Endothelial cell of umbilical vein (primary cell): ENCODE measurements around the gene TFAP2B. TPM values are rescaled to one million over a fixed set of nuclear protein-coding genes. Genes with fewer than 3 reads are reported as not detected.

ENCODE experiments used
- BruUV-seq: library from RNA; stranded (reverse); fragments of 400-500 nt; replicated peaks from 2 replicates; lab custom pipeline; 2021; lab: Mats Ljungman, UMichigan
- CTCF ChIA-PET: fragments of 300-600, 350-600 bp; sonication (Branson Sonifier 250); formaldehyde crosslinking; loops from one replicate; lab custom pipeline; 2021; ENCODE audit warnings: antibody characterized with exemption, inconsistent platforms; lab: Charles Lee
- POLR2A ChIA-PET: fragments of 300-600, 350-600 bp; sonication (Branson Sonifier 250); formaldehyde crosslinking; loops from one replicate; lab custom pipeline; 2021; ENCODE audit warnings: antibody characterized with exemption, inconsistent platforms; lab: Charles Lee
- DNase-seq: peaks from one replicate; pipeline ENCODE4 v3.0.0-alpha.2; 2011; ENCODE audit warnings: low read depth, low spot score
- FAIRE-seq: peaks from 2 replicates; lab custom pipeline; 2011; peaks lifted over from hg19 to GRCh38; lab: Jason Lieb, UNC
- H2AFZ ChIP-seq: 2 replicates; pipeline ENCODE4 v1.6.0; 2012; ENCODE audit warnings: low read depth, low read length, control low read depth, inconsistent platforms
- H3K27ac ChIP-seq: 2 replicates; pipeline ENCODE4 v1.5.1; 2011; ENCODE audit warnings: low read depth, mild to moderate bottlenecking, control low read depth, low read length, moderate library complexity; ENCODE audit not compliant: insufficient read depth
- H3K27me3 ChIP-seq, 2 experiments: 2 replicates each; pipeline versions ENCODE4 v1.6.0 to v1.6.1; 2011; ENCODE audit warnings: low read length in 2 of 2, mixed read lengths in 1 of 2; ENCODE audit not compliant: control insufficient read depth in 2 of 2, insufficient read depth in 2 of 2
- H3K36me3 ChIP-seq, 2 experiments: 2 replicates in 1 of 2; 3 replicates in 1 of 2; pipeline ENCODE4 v1.5.1; 2011; ENCODE audit warnings: low read length in 2 of 2, mild to moderate bottlenecking in 1 of 2, moderate library complexity in 1 of 2; ENCODE audit not compliant: control insufficient read depth in 2 of 2, insufficient read depth in 2 of 2; ENCODE audit errors: extremely low read depth in 1 of 2
- H3K4me1 ChIP-seq: 3 replicates; pipeline ENCODE4 v1.5.1; 2011; ENCODE audit warnings: mild to moderate bottlenecking, low read length; ENCODE audit not compliant: control insufficient read depth, insufficient read depth; ENCODE audit errors: extremely low read depth
- H3K4me2 ChIP-seq: 2 replicates; pipeline ENCODE4 v1.6.1; 2011; ENCODE audit warnings: low read length, control low read depth, mixed read lengths; ENCODE audit not compliant: insufficient read depth
- H3K4me3 ChIP-seq, 3 experiments: fragments of 200-600 bp in 1 of 3; sonication (generic), shearing (Covaris generic) in 1 of 3; replicated peaks in 1 of 3; 2 replicates each; pipeline ENCODE4 v1.5.1; 2011 to 2016; ENCODE audit warnings: control low read depth in 3 of 3, low read length in 3 of 3, mild to moderate bottlenecking in 2 of 3, inconsistent platforms in 1 of 3, low read depth in 1 of 3, moderate library complexity in 1 of 3; ENCODE audit not compliant: insufficient read depth in 1 of 3
- H3K79me2 ChIP-seq: 2 replicates; pipeline ENCODE4 v1.6.0; 2012; ENCODE audit warnings: low read length, inconsistent platforms; ENCODE audit not compliant: control insufficient read depth, insufficient read depth
- H3K9ac ChIP-seq: replicated peaks from 2 replicates; pipeline ENCODE3; 2011; ENCODE audit warnings: low read length, control low read depth; ENCODE audit not compliant: insufficient read depth; ENCODE audit errors: extremely low read depth
- H3K9me1 ChIP-seq: replicated peaks from 3 replicates; pipeline ENCODE4 v1.6.0; 2011; ENCODE audit warnings: mild to moderate bottlenecking, low read length; ENCODE audit not compliant: control insufficient read depth, insufficient read depth; ENCODE audit errors: extremely low read depth
- H3K9me3 ChIP-seq: replicated peaks from 2 replicates; pipeline ENCODE4 v1.5.1; 2012; ENCODE audit warnings: low read length, inconsistent platforms; ENCODE audit not compliant: control insufficient read depth, insufficient read depth
- H4K20me1 ChIP-seq: replicated peaks from 2 replicates; pipeline ENCODE3; 2011; ENCODE audit warnings: mild to moderate bottlenecking, low read length; ENCODE audit not compliant: control insufficient read depth, insufficient read depth; ENCODE audit errors: extremely low read depth
- CTCF ChIP-seq, 2 donors: IDR thresholded peaks; 1 replicate in 1 of 2; 2 replicates in 1 of 2; pipeline ENCODE4 v1.5.1; 2011; ENCODE audit warnings: low read length in 2 of 2, mild to moderate bottlenecking in 2 of 2, moderate library complexity in 2 of 2, control low read depth in 1 of 2, inconsistent platforms in 1 of 2, low read depth in 1 of 2; ENCODE audit not compliant: insufficient read depth in 1 of 2; ENCODE audit errors: extremely low read depth in 1 of 2
- EZH2 ChIP-seq: IDR thresholded peaks from 2 replicates; pipeline ENCODE4 v1.6.1; 2012; ENCODE audit warnings: borderline replicate concordance, low read depth, mild to moderate bottlenecking, moderate library complexity, low read length, inconsistent platforms; ENCODE audit not compliant: severe bottlenecking
- MAX ChIP-seq: IDR thresholded peaks from 2 replicates; pipeline ENCODE4 v1.6.1; 2011; ENCODE audit not compliant: insufficient read depth, insufficient read length
- MYC ChIP-seq: IDR thresholded peaks from one replicate; pipeline ENCODE4 v1.6.1; 2011; ENCODE audit warnings: mild to moderate bottlenecking, low read depth, low read length
- POLR2A ChIP-seq: IDR thresholded peaks from 2 replicates; pipeline ENCODE4 v1.6.1; 2012; ENCODE audit warnings: low read depth, mild to moderate bottlenecking, control low read depth, low read length
- POLR2AphosphoS5 ChIP-seq: IDR thresholded peaks from 2 replicates; pipeline ENCODE4 v1.6.1; 2012; ENCODE audit warnings: low read depth, mild to moderate bottlenecking, control low read depth, low read length, moderate library complexity; ENCODE audit not compliant: insufficient read depth
- dilution Hi-C: fragments of 300-500 bp; cut with MboI; formaldehyde crosslinking; loops from one replicate; pipeline ENCODE4 v1.15.0; 2019; ENCODE audit warnings: low sequenced_read_pairs; ENCODE audit not compliant: extremely low pct_ligation_motif_present
- intact Hi-C: fragments of 100-400 bp; cut with micrococcal nuclease; formaldehyde crosslinking; loops from one replicate; pipeline ENCODE4 v1.10.0; 2022
- polyA plus RNA-seq, 4 experiments: library from polyadenylated mRNA; depleted of rRNA in 3 of 4; stranded (reverse) in 3 of 4; unstranded in 1 of 4; fragments of >200 nt; gene quantifications; 2 replicates each; pipeline versions ENCODE4 v1.2.1 to v1.2.3, GENCODE V29; 2011 to 2012; ENCODE audit warnings: missing spikeins in 1 of 4
- total RNA-seq: library from RNA; stranded (reverse); gene quantifications from 2 replicates; pipeline ENCODE4 v1.2.3, GENCODE V29; 2021

TFAP2B gene
- total and polyA plus RNA-seq, 2 donors (not counting 3 experiments of a cell fraction or from before 2014, with no cell fraction given) = not detected

- intact Hi-C loops = no loop called here
These were observed 11.6 kb upstream of the TFAP2B start for GRCh38 chr6:50807035-50807434.

More at GRCh38 chr6:50807035-50807434, 11.6 kb upstream of the TFAP2B start:
- no peaks in the 10 kb centered on the region for H3K36me3 ChIP-seq
- CTCF ChIA-PET = no interaction called here
- no peaks in the 10 kb centered on the region for H3K4me1 ChIP-seq
- no peaks in the 10 kb centered on the region for H3K27me3 ChIP-seq
- POLR2A ChIA-PET = no interaction called here
- H3K9me3 ChIP-seq = no peaks in the 10 kb centered on the region
- TF ChIP-seq EZH2 (no peak), MYC (no peak), POLR2AphosphoS5 (no peak), POLR2A (no peak), CTCF (IDR thresholded peaks at IDR 0.05; ENCODE audit: extremely low read depth in 1 of 2, insufficient read depth in 1 of 2, low read depth in 1 of 2, low read length in 2 of 2) (no peak), MAX (no peak)
- no peak overlapping the region for H3K27ac ChIP-seq
- no peak overlapping the region for H3K9ac ChIP-seq
- BruUV-seq = no TSS peak
- H3K4me3 ChIP-seq = no peak overlapping the region
- no peaks in the 10 kb centered on the region for H3K9me1 ChIP-seq
- H3K4me2 ChIP-seq = no peak overlapping the region
- dilution Hi-C loops = no loop called here
- DNase-seq (no peak), FAIRE-seq (no peak)
- no peaks in the 10 kb centered on the region for H4K20me1 ChIP-seq
- H3K79me2 ChIP-seq = no peaks in the 10 kb centered on the region
- H2AFZ ChIP-seq = no peak overlapping the region
